K562 treated with DMSO at 1 percent for 24 hours (cell line): ENCODE data around the gene HEY2. TPM values are rescaled to one million over a fixed set of nuclear protein-coding genes. Genes with fewer than 3 reads are reported as not detected.

Source experiments
- total RNA-seq: library from RNA; unstranded; fragments of 300-600 nt; gene quantifications from 2 replicates; pipeline ENCODE4 v1.2.3, GENCODE V29; 2022; ENCODE audit warnings: low read depth; ENCODE audit not compliant: insufficient read depth

The HEY2 gene
- 0.30 TPM in 1 of 2 replicates, not detected in the other for total RNA-seq

DNA sequence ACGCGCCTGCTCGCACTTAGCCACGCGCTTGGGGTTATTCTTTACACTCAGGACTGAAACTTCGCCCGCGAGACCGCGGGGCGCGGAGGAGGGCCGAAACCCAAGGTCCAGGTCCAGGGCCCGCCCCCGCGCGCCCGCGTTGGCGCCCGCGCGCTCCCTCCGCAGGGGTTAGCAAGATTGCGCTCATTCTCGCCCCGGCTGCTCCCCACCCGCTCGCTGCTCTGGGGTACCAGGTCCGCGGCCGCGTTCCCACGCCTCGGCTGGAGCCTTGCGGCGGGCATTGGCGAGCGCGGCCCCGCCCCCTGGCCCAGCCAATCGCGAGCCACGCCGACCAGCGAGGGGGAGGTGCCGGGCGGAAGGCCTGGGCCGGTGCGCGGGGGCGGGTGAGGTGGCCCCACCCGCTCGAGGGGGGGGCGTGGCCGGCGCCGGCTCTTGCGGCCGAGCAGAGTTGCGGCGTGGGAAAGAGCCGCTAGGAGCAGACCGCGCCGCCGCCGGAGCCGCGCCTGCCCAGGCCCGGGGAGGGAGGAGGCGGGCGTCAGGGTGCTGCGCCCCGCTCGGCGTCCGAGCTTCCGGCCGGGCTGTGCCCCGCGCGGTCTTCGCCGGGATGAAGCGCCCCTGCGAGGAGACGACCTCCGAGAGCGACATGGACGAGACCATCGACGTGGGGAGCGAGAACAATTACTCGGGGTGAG is at the start of gene HEY2:
Gene HEY2 (plus strand): TSS at position 460 of the 692 bp plus-strand sequence. CDS start 145 bp downstream, at position 605.

DNA sequence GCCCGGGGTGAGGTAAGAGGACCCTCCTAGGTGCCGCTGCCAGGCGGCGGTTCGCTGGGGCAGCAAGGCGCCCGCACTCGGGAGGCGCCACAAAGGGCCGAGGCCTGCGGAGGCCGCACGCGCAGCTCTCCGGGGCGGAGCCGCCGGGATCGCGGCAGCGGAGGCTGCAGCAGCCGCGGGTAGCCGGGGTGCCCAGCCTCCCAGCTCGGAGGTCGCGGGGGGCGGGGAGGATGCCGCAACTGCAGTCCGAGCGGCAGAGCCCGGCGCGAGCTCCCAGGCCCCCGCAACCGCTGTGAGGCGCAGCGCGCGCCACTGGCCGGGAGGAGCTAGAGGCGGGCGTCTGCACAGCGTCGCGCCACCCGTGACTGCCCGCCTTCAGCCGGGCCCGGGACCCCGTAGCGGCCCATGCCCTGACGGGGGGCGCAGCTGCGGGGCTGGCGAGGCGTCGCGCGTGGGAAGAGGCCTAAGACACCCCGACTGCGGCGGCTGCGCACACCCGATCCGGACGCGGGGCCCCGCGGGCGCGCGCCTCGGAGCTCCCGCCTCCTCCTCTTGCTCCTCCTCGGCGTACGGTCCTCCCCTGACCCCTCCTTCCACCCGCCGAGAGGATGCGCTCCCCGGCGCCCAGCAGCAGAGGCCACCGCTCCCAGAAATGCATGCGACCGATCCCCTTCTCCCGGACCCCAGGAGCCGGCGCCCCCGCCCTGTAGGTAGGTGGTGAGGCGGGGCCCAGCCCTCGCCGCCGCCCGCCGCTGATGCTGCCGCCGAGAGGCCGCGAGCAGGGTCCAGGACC is 41.1 kb downstream of the HEY2 start, which contains the start of gene NCOA7:
Gene NCOA7 (plus strand): TSS at position 603 of the 793 bp plus-strand sequence. CDS start 24,395 bp downstream, outside the sequence.

Other genes starting within 250 kb of the HEY2 start
- 12.4 and 15.1 TPM in 2 replicates for gene NCOA7, start 41.3 kb downstream of the HEY2 start, total RNA-seq
- 17.2 and 20.3 TPM in 2 replicates for gene HINT3, start 207.1 kb downstream of the HEY2 start, total RNA-seq
- gene TRMT11, start 236.9 kb downstream of the HEY2 start, total RNA-seq = 7.2 and 10.3 TPM in 2 replicates